Loucy (cell line): Measurements from ENCODE around the gene EPHA8.

ENCODE experiments used
- H2AFZ ChIP-seq: fragments of 200-600 bp; sonication (generic); 2 replicates; pipeline ENCODE4 v1.6.0; 2016; ENCODE audit warnings: antibody characterized with exemption, mild to moderate bottlenecking, low read length, moderate library complexity
- H3F3A ChIP-seq: fragments of 200-600 bp; 2 replicates; pipeline ENCODE4 v1.6.0; 2016; ENCODE audit warnings: antibody characterized with exemption, low read depth, mild to moderate bottlenecking
- H3K27me3 ChIP-seq: fragments of 200-600 bp; sonication (generic); 2 replicates; pipeline ENCODE4 v1.6.1; 2014; ENCODE audit warnings: low read length, mild to moderate bottlenecking; ENCODE audit not compliant: insufficient read depth, poor library complexity, severe bottlenecking
- H3K36me3 ChIP-seq: fragments of 200-600 bp; sonication (generic); 2 replicates; pipeline ENCODE4 v1.6.1; 2016; ENCODE audit warnings: low read length; ENCODE audit not compliant: insufficient read depth
- H3K4me1 ChIP-seq: fragments of 200-600 bp; sonication (generic); 2 replicates; pipeline ENCODE4 v1.5.1; 2014; ENCODE audit warnings: low read length, mild to moderate bottlenecking; ENCODE audit not compliant: insufficient read depth, poor library complexity, severe bottlenecking
- H3K4me2 ChIP-seq: fragments of 200-600 bp; sonication (generic); 2 replicates; pipeline ENCODE4 v1.6.0; 2014; ENCODE audit warnings: antibody characterized with exemption, low read length, low read depth, mild to moderate bottlenecking; ENCODE audit not compliant: poor library complexity, severe bottlenecking
- H3K4me3 ChIP-seq: fragments of 200-600 bp; sonication (generic); 2 replicates; pipeline ENCODE4 v1.5.1; 2014; ENCODE audit warnings: low read length, mild to moderate bottlenecking, mixed read lengths; ENCODE audit not compliant: poor library complexity, severe bottlenecking
- H3K79me2 ChIP-seq: fragments of 200-600 bp; sonication (generic); 2 replicates; pipeline ENCODE4 v1.6.1; 2014; ENCODE audit warnings: low read length; ENCODE audit not compliant: insufficient read depth
- H3K9ac ChIP-seq: fragments of 200-600 bp; sonication (generic); 2 replicates; pipeline ENCODE4 v1.6.0; 2014; ENCODE audit warnings: mild to moderate bottlenecking, low read depth, low read length, moderate library complexity; ENCODE audit not compliant: poor library complexity, severe bottlenecking
- H3K9me2 ChIP-seq: fragments of 200-600 bp; sonication (generic); replicated peaks from 2 replicates; pipeline ENCODE4 v1.6.1; 2016; ENCODE audit warnings: low read depth, low read length, mixed read lengths
- H3K9me3 ChIP-seq: fragments of 200-600 bp; sonication (generic); 2 replicates; pipeline ENCODE4 v1.6.1; 2014; ENCODE audit warnings: mild to moderate bottlenecking, antibody characterized with exemption, low read length, low read depth; ENCODE audit not compliant: insufficient read depth
- H4K20me1 ChIP-seq: fragments of 200-600 bp; sonication (generic); 2 replicates; pipeline ENCODE4 v1.6.0; 2014; ENCODE audit warnings: antibody characterized with exemption, low read length, mild to moderate bottlenecking; ENCODE audit not compliant: insufficient read depth, poor library complexity, severe bottlenecking
- CTCF ChIP-seq: fragments of 200-600 bp; sonication (generic); conservative IDR thresholded peaks from 2 replicates; pipeline ENCODE4 v1.5.1; 2014; ENCODE audit warnings: mild to moderate bottlenecking, antibody characterized with exemption, low read length
- EZH2phosphoT487 ChIP-seq: fragments of 200-600 bp; IDR thresholded peaks from 2 replicates; pipeline ENCODE4 v1.6.1; 2018; ENCODE audit warnings: antibody characterized with exemption, mild to moderate bottlenecking, moderate library complexity, borderline replicate concordance

The EPHA8 gene

GRCh38 chr1:22621761-22622160 lies 58.5 kb downstream of the EPHA8 start:
- Histone ChIP-seq H3K9me3 (no peaks in the 10 kb centered on the region), H3K4me2 (no peak overlapping the region), H3K9ac (no peak overlapping the region), H3K9me2 (no peaks in the 10 kb centered on the region), H3K36me3 (no peaks in the 10 kb centered on the region), H3K4me3 (no peak overlapping the region), H3K79me2 (no peaks in the 10 kb centered on the region), H3F3A (no peaks in the 10 kb centered on the region), H4K20me1 (no peaks in the 10 kb centered on the region), H3K27me3 (no peaks in the 10 kb centered on the region), H3K4me1 (peaks cover 7% of the 10 kb centered on the region), H2AFZ (no peak overlapping the region)
- TF ChIP-seq CTCF (no peak), EZH2phosphoT487 (no peak)

- Histone ChIP-seq H4K20me1 (no peaks in the 10 kb centered on the region), H3K79me2 (no peaks in the 10 kb centered on the region), H3K9me2 (no peaks in the 10 kb centered on the region), H3K4me3 (no peak overlapping the region), H3K36me3 (no peaks in the 10 kb centered on the region), H3K9me3 (no peaks in the 10 kb centered on the region), H3K9ac (no peak overlapping the region), H3K27me3 (no peaks in the 10 kb centered on the region), H3F3A (no peaks in the 10 kb centered on the region), H2AFZ (no peak overlapping the region), H3K4me1 (no peaks in the 10 kb centered on the region), H3K4me2 (no peak overlapping the region)
- TF ChIP-seq EZH2phosphoT487 (no peak), CTCF (no peak)
Observed at GRCh38 chr1:22625262-22625925, 62.1 kb downstream of the EPHA8 start.

GRCh38 chr1:22626237-22627157 lies 63.2 kb downstream of the EPHA8 start:
- no peak for TF ChIP-seq EZH2phosphoT487
- TF ChIP-seq CTCF, result no peak
- no peaks in the 10 kb centered on the region for H3K9me3 ChIP-seq
- no peaks in the 10 kb centered on the region for H3K9me2 ChIP-seq
- H4K20me1 ChIP-seq, result no peaks in the 10 kb centered on the region
- H3K36me3 ChIP-seq, result no peaks in the 10 kb centered on the region
- no peaks in the 10 kb centered on the region for H3K4me1 ChIP-seq
- H3K9ac ChIP-seq, result no peak overlapping the region
- H3K79me2 ChIP-seq, result no peaks in the 10 kb centered on the region
- H2AFZ ChIP-seq, result no peak overlapping the region
- H3K4me3 ChIP-seq, result no peak overlapping the region
- no peak overlapping the region for H3K4me2 ChIP-seq
- no peaks in the 10 kb centered on the region for H3K27me3 ChIP-seq
- H3F3A ChIP-seq, result no peaks in the 10 kb centered on the region
